Measurements from ENCODE around the gene EVA1B.

The EVA1B gene, protein sequence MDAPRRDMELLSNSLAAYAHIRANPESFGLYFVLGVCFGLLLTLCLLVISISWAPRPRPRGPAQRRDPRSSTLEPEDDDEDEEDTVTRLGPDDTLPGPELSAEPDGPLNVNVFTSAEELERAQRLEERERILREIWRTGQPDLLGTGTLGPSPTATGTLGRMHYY
- 0.50 to 3.4 (median 1.6) reads per million in 9 experiments for total RNA-seq

DNA sequence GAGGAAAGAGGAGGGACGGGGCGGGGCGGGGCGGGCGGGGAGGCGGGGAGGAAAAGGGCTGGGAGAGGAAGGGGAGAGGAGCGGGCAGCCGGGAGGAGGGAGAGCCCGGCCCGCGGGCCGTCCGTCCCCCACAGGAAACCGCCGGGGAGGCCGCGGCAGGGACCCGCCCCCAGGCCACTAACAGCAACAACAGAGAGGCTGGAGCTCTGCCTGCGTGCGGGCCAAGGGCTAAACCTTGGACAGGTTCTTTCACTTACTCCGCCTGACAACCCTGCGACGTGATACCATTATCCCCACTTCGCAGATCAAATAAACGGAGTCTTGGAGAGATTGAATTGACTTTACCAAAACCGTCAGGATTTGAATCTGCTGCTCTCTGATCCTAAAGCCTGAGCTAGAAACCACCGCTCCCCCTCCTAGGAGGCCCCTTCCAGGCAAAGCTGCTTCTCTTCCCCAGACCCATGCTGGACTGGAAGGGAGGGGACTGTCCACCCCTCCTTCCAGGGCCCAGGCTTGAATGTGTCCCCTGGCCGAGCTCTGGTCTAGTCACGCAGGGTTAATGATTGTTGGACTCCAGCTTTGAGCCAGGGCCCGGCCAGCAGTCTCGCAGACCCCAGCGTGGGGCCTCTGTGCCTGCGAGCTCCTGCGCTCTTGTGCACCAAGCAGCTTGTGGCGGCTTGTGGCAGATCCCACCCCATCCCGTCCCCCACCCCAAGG lies at the start of gene EVA1B:
TSS of gene EVA1B (minus strand) at position 10 of the 717 bp plus-strand sequence. CDS start 608 bp downstream, outside the sequence.
- no peaks in the 10 kb centered on the region for H3K9me3 Mint-ChIP-seq
- H3K4me1 Mint-ChIP-seq (ENCODE audit: low read depth in 2 of 2): peaks cover 21 to 23% of the 10 kb centered on the region in 2 donors
- ATAC-seq (replicated peaks): peak; percentile 52
- H3K36me3 Mint-ChIP-seq (ENCODE audit: insufficient read depth): peaks cover 16% of the 10 kb centered on the region
- peak within 1 kb of the TSS; percentile 81 to 82 for H3K4me3 Mint-ChIP-seq
- H3K27ac Mint-ChIP-seq: peak within 1 kb of the TSS; percentile 41 to 79
- peak in 2 of 3 experiments; percentile 15 to 29 for DNase-seq
- H3K27me3 Mint-ChIP-seq: no peaks in the 10 kb centered on the region

DNA sequence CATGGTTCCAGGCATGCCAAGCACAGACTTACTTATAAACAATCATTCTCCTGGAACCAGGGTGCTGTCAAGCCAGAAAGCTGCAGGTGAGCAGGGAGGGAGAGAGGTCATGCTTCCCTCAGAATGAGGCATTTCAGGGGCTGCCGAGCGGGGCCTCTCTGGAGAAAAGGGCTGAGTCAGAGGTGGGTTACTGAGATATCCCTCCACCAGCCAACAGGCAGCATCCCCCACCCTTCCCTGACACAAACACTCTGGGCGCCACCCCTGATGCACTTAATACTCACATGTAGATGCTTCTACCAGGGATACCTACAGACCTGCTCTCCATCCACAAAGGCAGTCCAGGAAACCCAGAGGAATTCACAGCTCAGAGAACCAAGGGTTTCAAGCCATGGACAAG lies 49.2 kb upstream of the EVA1B start:
- Mint-ChIP-seq H3K4me1 (ENCODE audit: low read depth in 2 of 2) (peaks cover 44 to 55% of the 10 kb centered on the region in 2 donors), H3K27me3 (no peaks in the 10 kb centered on the region), H3K36me3 (ENCODE audit: insufficient read depth) (peaks cover 33% of the 10 kb centered on the region), H3K4me3 (no peak overlapping the region), H3K27ac (peak overlapping the region; percentile 31 to 97), H3K9me3 (no peaks in the 10 kb centered on the region)
- DNase-seq (no peak), ATAC-seq (replicated peaks) (no peak)

DNA sequence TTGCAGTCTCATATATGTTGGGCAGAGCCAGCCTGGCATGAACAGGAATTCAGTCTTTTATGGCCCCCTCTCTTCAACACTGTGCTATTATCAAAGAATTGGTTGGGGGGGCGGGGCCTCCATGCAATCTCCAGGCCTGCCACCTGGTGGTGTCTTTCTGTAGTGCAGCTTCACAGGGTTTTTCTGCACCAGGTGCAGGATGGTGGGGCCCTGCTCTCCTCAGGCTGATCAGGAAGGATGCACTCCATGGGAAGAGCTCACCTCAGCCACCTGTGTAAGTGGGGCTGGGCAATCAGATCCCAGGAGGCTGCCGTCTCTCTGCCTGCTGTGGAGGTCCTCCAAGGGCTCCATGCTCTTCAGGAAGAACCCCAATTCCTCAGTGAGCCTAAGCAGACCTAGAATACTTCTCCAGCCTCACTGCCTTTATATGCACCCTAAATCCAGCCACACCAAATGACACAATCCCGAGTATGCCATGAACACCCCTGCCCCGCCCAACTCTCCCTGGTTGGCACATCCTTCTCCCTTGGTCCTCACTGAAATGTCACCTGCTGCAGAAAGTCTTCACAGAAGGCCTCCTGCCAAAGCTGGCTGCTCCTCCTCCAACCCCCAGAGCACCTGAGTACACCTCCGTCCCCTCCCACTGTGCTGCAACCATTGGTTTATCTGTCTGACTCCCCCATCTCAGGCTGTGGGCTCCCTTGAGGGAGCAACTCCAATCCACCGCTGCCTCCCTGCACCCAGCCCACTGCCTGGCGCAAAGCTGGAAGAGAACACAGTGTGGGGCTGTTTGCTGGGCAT lies 45.8 kb upstream of the EVA1B start:
- no peaks in the 10 kb centered on the region for H3K27me3 Mint-ChIP-seq
- no peaks in the 10 kb centered on the region for H3K9me3 Mint-ChIP-seq
- DNase-seq (peak; percentile 86 to 90 (median 87)), ATAC-seq (replicated peaks) (peak; percentile 53)
- peaks cover 45 to 54% of the 10 kb centered on the region in 2 donors for H3K4me1 Mint-ChIP-seq (ENCODE audit: low read depth in 2 of 2)
- peaks cover 27% of the 10 kb centered on the region for H3K36me3 Mint-ChIP-seq (ENCODE audit: insufficient read depth)
- no peak overlapping the region for H3K4me3 Mint-ChIP-seq
- H3K27ac Mint-ChIP-seq: peak overlapping the region; percentile 86 to 90

DNA sequence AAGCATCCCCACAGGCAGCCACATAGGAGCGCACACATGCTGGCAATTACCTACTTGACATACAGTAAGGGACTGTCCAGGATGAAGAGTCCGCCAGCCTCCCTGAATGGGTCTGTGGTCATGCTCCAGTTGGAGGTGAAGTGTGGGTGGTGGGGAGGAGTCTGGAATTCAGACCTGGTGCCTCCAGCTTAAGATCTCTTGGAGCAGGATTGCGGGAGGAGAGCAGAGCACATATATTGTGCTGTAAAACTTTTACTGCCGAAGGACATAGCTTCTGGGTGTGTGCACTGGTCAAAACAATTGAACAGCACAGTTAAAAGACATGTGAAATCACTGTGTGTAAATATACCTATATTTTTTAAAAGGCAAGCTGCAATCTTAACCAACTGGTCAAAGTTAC lies 44.4 kb upstream of the EVA1B start:
- no peak for ATAC-seq (replicated peaks)
- H3K4me3 Mint-ChIP-seq: no peak overlapping the region
- H3K36me3 Mint-ChIP-seq (ENCODE audit: insufficient read depth): peaks cover 30% of the 10 kb centered on the region
- H3K27me3 Mint-ChIP-seq: no peaks in the 10 kb centered on the region
- no peak for DNase-seq
- H3K27ac Mint-ChIP-seq: peak overlapping the region; percentile 79 to 86
- H3K4me1 Mint-ChIP-seq (ENCODE audit: low read depth in 2 of 2): peaks cover 32 to 40% of the 10 kb centered on the region in 2 donors
- no peaks in the 10 kb centered on the region for H3K9me3 Mint-ChIP-seq

DNA sequence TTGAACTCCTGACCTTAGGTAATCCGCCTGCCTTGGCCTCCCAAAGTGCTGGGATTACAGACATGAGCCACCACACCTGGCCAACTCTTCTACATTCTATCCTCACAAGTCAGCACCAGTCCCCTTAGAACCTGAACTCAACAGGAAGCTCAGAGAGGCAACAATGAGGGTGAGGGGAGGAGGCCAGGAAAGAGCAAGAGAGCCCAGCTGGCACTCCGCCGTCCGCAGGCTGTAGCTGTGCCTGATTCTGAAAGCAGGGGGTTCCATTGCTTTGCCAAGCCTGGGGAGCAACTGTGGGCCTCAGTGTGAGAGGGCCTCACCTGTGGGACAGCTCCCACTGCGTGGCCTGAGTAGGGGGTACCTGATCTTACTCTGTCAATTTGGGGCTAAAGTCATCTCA lies 43.6 kb upstream of the EVA1B start:
- DNase-seq: no peak
- peaks cover 32 to 36% of the 10 kb centered on the region in 2 donors for H3K4me1 Mint-ChIP-seq (ENCODE audit: low read depth in 2 of 2)
- H3K4me3 Mint-ChIP-seq: peak overlapping the region in 1 of 2 donors; percentile 49
- H3K36me3 Mint-ChIP-seq (ENCODE audit: insufficient read depth): peaks cover 28% of the 10 kb centered on the region
- H3K27me3 Mint-ChIP-seq: no peaks in the 10 kb centered on the region
- H3K9me3 Mint-ChIP-seq: no peaks in the 10 kb centered on the region
- peak overlapping the region; percentile 79 to 86 for H3K27ac Mint-ChIP-seq
- peak; percentile 36 for ATAC-seq (replicated peaks)

DNA sequence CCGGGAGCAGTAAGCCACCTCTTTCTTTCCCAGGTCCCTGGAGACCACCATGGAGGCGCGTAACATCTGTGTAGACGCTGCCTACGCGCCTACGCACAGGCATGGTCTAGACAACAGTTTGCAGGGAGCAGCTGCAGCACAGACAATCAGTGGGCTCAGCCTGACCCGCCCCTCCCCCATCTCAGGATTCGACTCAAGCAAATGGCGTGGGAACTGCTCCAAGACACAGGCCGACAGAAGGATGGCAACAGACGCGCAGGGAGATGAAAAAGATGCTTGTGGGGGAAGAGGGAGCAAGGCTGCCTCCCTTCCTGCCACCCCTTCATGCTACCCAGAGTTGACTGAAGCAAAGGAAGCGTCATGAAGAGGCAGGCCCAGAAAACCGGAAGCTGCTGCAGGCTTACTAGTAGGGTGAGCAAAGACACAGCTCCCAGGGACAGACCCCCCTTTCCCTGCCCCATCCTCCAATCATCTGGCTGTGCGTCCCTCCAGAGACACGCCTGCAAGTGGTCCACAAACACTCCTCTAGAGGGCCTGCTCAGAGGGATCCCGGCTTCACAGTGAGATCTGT lies 42.7 kb upstream of the EVA1B start:
- peak overlapping the region in 1 of 2 donors; percentile 36 for H3K4me3 Mint-ChIP-seq
- DNase-seq (peak; percentile 30 to 38 (median 37)), ATAC-seq (replicated peaks) (peak; percentile 78)
- no peaks in the 10 kb centered on the region for H3K9me3 Mint-ChIP-seq
- no peaks in the 10 kb centered on the region for H3K27me3 Mint-ChIP-seq
- H3K4me1 Mint-ChIP-seq (ENCODE audit: low read depth in 2 of 2): peaks cover 35 to 36% of the 10 kb centered on the region in 2 donors
- H3K27ac Mint-ChIP-seq: peak overlapping the region; percentile 79 to 86
- H3K36me3 Mint-ChIP-seq (ENCODE audit: insufficient read depth): peaks cover 32% of the 10 kb centered on the region

DNA sequence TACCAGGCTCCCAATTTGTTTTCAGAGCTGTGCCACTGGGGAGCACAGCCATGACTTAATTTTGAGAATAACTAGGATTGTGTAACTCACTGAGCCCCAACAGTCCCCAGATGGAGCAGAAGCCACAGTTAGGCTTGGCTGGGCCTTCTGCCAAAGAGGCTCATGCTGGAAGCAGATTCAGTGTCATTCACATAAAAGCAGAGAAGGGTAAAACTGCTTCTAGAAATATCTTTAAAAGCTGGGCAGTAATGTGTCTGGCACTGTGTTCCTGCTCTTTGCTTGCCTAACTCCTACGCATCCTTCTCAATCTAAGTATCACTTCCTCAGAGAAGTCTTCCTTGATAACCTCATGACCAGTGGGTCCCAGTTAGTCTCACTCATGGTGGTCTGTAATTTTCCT lies 41.9 kb upstream of the EVA1B start:
- Mint-ChIP-seq H3K36me3 (ENCODE audit: insufficient read depth) (peaks cover 32% of the 10 kb centered on the region), H3K27ac (peak overlapping the region in 1 of 2 donors; percentile 86), H3K9me3 (no peaks in the 10 kb centered on the region), H3K4me1 (ENCODE audit: low read depth in 2 of 2) (peaks cover 36% of the 10 kb centered on the region in 2 donors), H3K4me3 (no peak overlapping the region), H3K27me3 (no peaks in the 10 kb centered on the region)
- DNase-seq: no peak
- ATAC-seq (replicated peaks): no peak

DNA sequence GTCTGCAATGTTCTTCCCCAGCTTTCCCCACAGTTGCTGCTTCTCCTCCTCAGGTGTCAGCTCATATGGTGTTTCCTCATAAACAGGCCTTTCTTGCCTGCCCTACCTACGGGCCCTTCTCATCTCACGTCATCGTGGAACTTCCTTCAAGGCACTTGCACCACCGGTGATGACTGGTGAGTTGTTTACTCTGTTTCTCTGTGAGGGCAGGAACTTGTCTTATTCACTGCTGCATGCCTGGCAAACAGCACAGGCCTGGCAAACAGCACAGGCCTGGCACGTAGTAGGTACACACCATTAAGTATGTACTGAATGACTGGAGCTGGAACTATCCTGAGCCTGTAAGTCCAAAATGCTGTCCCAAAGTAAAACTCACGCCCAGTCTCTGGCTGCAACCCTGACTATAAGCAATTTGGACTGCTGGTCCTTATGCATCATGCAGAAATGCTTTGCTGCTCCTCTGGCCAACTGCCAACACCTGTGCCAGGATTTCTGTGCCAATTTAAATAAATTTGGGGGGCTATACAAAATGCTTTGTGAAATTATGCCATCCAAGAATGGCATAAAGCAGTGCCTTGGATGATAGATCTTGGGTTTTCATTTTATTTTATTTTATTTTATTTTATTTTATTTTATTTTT lies 36.6 kb upstream of the EVA1B start:
- peak overlapping the region in 1 of 2 donors; percentile 41 for H3K27ac Mint-ChIP-seq
- H3K27me3 Mint-ChIP-seq: no peaks in the 10 kb centered on the region
- H3K9me3 Mint-ChIP-seq: no peaks in the 10 kb centered on the region
- no peak overlapping the region for H3K4me3 Mint-ChIP-seq
- peaks cover 7 to 13% of the 10 kb centered on the region in 2 donors for H3K4me1 Mint-ChIP-seq (ENCODE audit: low read depth in 2 of 2)
- no peak for DNase-seq
- peaks cover 55% of the 10 kb centered on the region for H3K36me3 Mint-ChIP-seq (ENCODE audit: insufficient read depth)
- no peak for ATAC-seq (replicated peaks)

DNA sequence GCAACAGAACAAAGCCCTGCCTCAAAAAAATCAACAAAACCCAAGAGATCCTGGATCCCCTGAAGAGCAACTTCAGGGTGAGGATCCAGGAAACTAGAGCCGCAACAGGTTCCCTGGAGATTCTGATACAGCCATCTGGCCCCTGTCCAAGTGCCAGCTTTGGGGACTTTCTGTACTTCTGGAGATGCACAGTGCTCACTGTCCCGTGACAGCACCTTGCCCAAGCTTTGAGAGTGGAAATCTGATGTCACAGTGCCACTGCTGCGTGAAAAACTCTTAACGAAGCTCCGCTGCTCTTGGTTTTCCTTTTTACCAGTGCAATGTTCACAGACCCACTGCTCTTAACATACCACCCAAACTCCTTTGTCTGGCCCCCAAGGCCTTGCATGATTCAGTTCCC lies 35.9 kb upstream of the EVA1B start:
- DNase-seq (no peak), ATAC-seq (replicated peaks) (no peak)
- Mint-ChIP-seq H3K36me3 (ENCODE audit: insufficient read depth) (peaks cover 61% of the 10 kb centered on the region), H3K27me3 (no peaks in the 10 kb centered on the region), H3K9me3 (no peaks in the 10 kb centered on the region), H3K27ac (peak overlapping the region in 1 of 2 donors; percentile 41), H3K4me3 (no peak overlapping the region), H3K4me1 (ENCODE audit: low read depth in 2 of 2) (peaks cover 6 to 13% of the 10 kb centered on the region in 2 donors)

DNA sequence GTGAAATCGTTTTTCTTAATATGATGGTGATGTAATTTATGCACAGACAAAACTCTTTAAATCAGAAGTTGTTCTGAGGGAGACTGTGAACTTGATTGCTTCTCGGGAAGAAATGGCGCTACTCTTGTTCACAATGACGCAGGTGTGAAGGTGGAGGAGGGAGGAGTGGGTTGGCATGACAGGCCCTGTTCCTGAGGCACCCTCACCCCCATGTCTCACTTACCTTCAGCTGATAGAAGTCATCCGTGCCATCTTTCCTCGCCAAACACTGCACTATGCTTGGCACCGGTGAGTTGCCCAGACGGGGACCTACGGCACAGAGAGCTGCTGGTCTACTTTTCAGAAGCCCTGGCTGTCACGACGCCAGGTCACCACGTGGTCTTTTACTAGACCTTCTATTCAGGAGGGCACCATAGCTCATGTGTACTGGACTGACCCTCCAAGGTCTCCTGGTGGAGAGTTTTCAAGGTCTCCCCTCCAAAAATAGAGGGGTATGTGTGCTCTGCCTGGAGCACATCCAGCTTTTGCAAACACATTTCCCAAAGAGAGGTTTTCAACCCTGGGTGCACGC lies 35.2 kb upstream of the EVA1B start:
- DNase-seq (no peak), ATAC-seq (replicated peaks) (no peak)
- no peaks in the 10 kb centered on the region for H3K27me3 Mint-ChIP-seq
- H3K4me1 Mint-ChIP-seq (ENCODE audit: low read depth in 2 of 2): peaks cover 6 to 13% of the 10 kb centered on the region in 2 donors
- peaks cover 67% of the 10 kb centered on the region for H3K36me3 Mint-ChIP-seq (ENCODE audit: insufficient read depth)
- H3K4me3 Mint-ChIP-seq: no peak overlapping the region
- no peaks in the 10 kb centered on the region for H3K9me3 Mint-ChIP-seq
- H3K27ac Mint-ChIP-seq: no peak overlapping the region

DNA sequence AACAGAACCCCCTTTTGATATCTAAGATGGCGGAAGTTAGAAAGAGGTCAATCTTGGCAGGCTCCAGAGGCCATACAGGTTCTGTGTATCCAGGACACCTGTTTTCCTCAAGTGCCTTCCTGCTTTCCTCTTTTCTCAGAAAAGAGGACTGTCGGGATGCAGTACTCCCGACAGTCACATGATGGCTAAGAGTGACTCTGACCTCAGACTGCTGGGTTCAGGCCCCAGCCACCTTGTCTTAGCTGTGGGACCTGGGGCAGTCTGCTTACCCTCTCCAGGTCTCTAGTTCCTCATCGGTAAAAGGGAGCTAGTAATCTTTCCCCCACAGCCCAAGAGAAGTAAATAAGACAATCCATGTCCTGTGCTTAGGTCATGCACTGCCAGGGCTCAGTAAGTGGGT lies 32.4 kb upstream of the EVA1B start:
- no peaks in the 10 kb centered on the region for H3K27me3 Mint-ChIP-seq
- peaks cover 56% of the 10 kb centered on the region for H3K36me3 Mint-ChIP-seq (ENCODE audit: insufficient read depth)
- ATAC-seq (replicated peaks) (no peak), DNase-seq (no peak)
- no peak overlapping the region for H3K4me3 Mint-ChIP-seq
- H3K4me1 Mint-ChIP-seq (ENCODE audit: low read depth in 2 of 2): peaks cover 12 to 14% of the 10 kb centered on the region in 2 donors
- H3K9me3 Mint-ChIP-seq: no peaks in the 10 kb centered on the region
- peak overlapping the region in 1 of 2 donors; percentile 35 for H3K27ac Mint-ChIP-seq

DNA sequence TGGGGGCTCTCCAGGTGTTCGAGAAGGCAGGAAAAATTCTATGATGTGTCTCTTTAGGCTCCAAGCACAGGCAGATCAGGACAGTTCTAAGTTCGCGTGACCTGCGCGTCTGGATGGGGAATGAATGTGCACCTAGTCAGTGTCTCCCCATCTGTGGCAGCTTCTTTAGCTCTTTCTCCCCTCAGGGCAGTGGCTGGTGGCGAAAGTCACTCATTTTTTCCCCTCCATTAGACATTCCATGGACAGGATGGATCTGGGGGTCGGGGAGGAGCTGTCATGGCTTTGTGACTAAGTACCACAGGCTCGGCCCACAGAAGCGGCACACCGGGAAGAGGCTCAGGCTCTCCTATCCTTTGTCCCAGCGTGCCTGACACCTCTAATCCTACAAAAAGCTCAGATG lies 31.0 kb upstream of the EVA1B start:
- Mint-ChIP-seq H3K4me3 (no peak overlapping the region), H3K4me1 (ENCODE audit: low read depth in 2 of 2) (peaks cover 8 to 9% of the 10 kb centered on the region in 2 donors), H3K27me3 (no peaks in the 10 kb centered on the region), H3K27ac (no peak overlapping the region), H3K9me3 (no peaks in the 10 kb centered on the region), H3K36me3 (ENCODE audit: insufficient read depth) (peaks cover 50% of the 10 kb centered on the region)
- DNase-seq: no peak
- no peak for ATAC-seq (replicated peaks)

Data from effector memory CD8-positive, alpha-beta T cell (primary cell).